ENCODE data around the gene GCN1. TPM values are rescaled to one million over a fixed set of nuclear protein-coding genes. Genes with fewer than 3 reads are reported as not detected.

Gene GCN1
- total RNA-seq, 1 experiment from 2014 or later = 116 TPM

DNA sequence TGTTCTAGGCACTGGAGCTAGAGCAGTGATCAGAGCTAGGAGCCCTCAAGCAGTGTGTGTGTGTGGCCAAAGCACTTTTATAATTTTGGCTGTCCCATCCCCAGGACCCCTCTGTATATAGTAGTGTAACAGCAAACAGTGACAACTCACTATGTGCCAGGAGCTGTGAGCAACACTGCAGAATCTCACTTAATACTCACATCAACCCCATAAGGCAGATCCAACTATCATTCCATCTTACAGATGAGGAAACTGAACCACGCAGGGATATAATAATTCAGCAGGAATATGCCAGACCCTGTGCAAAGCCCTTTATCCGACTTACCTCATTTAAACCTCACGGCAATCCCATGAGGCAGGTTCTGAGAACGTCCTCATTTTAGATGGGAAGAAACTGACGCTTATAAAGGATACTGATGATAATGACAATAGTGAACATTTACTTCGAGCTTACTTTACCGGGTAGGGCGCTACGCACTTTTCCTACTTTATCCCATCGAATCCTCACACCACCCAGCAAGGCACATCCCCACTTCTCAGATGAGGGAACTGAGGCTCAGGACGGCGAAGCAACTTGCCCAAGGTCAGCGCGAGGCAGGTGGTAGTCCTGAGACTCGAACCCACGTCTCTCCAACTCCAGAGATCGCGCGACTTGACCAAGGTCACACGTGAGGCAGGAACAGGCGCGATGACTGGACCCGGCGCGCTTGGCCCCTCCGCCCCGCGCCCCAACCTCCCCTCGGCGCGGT lies 78.6 kb downstream of the GCN1 start:
- no peaks in the 10 kb centered on the region for H3K27me3 ChIP-seq (ENCODE audit: insufficient read depth, low read depth)
- ChIA-PET CTCF (interaction anchor here (0.7 kb wide), 1 partner anchor 772 kb away, joined by 16 read pairs; no protein-coding TSS in a partner anchor), POLR2A (ENCODE audit: unreplicated experiment) (interaction anchor here (0.6 to 1.6 kb wide), 2 partner anchors 176 to 209 kb away, joined by 3 to 10 read pairs; partner anchors contain the start of gene RNU4-2)
- peaks cover 60% of the 10 kb centered on the region for H3K79me2 ChIP-seq (ENCODE audit: low read depth)
- H3K4me3 ChIP-seq = peak overlapping the region; percentile 78
- no peaks in the 10 kb centered on the region for H3K9me2 ChIP-seq (ENCODE audit: insufficient read depth)
- H3K9me3 ChIP-seq (ENCODE audit: insufficient read depth, low read depth) = no peaks in the 10 kb centered on the region
- no peak for TF ChIP-seq EZH2 (IDR thresholded peaks at IDR 0.05; ENCODE audit: low read depth)
- TF ChIP-seq, protein P1, sequence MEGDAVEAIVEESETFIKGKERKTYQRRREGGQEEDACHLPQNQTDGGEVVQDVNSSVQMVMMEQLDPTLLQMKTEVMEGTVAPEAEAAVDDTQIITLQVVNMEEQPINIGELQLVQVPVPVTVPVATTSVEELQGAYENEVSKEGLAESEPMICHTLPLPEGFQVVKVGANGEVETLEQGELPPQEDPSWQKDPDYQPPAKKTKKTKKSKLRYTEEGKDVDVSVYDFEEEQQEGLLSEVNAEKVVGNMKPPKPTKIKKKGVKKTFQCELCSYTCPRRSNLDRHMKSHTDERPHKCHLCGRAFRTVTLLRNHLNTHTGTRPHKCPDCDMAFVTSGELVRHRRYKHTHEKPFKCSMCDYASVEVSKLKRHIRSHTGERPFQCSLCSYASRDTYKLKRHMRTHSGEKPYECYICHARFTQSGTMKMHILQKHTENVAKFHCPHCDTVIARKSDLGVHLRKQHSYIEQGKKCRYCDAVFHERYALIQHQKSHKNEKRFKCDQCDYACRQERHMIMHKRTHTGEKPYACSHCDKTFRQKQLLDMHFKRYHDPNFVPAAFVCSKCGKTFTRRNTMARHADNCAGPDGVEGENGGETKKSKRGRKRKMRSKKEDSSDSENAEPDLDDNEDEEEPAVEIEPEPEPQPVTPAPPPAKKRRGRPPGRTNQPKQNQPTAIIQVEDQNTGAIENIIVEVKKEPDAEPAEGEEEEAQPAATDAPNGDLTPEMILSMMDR (conservative IDR thresholded peaks at IDR 0.05) = no peak
- peaks cover 11% of the 10 kb centered on the region for H4K20me1 ChIP-seq (ENCODE audit: insufficient read depth)
- intact Hi-C loops (cut with micrococcal nuclease; ENCODE audit: unreplicated experiment) = loop anchor here (5.0 kb wide), 1 partner anchor 176 kb away; the partner anchor contains the start of genes RNU4-1 and RNU4-2
- TSS peak; percentile 40 for BruUV-seq (replicated peaks)
- H2AFZ ChIP-seq = no peak overlapping the region
- no peaks in the 10 kb centered on the region for H3K36me3 ChIP-seq (ENCODE audit: low read depth)
- no peak for DNase-seq
- peaks cover 28% of the 10 kb centered on the region for H3K4me1 ChIP-seq (replicated peaks; ENCODE audit: insufficient read depth)
- H3K4me2 ChIP-seq = peak overlapping the region; percentile 97
- peaks cover 32% of the 10 kb centered on the region for H3F3A ChIP-seq (ENCODE audit: insufficient read depth, low read depth)
- no peak overlapping the region for H3K27ac ChIP-seq

DNA sequence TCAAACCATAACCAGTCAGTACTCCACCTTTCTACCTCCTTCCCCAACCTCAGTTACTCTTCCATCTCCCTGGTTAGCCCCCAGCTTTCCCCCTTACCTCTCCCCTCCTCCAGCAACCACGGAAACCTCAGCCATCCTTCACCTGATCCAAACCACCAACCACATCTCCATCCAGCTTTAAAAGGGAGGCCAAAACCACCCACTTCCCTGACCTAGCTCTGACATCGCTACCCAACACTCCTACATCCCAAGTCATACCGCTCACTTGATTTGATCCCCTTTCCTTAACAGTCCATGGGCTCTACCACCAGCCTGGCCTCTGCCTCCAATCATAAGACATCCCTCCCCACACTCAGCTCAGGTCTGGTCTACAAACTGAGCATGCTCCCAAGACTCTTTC lies 79.4 kb downstream of the GCN1 start:
- BruUV-seq (replicated peaks) = no TSS peak
- no peak for DNase-seq
- intact Hi-C loops (cut with micrococcal nuclease; ENCODE audit: unreplicated experiment) = loop anchor here (5.0 kb wide), 1 partner anchor 177 kb away; the partner anchor contains the start of genes RNU4-1 and RNU4-2
- no peak overlapping the region for H2AFZ ChIP-seq
- no peak overlapping the region for H3K27ac ChIP-seq
- ChIA-PET POLR2A (ENCODE audit: unreplicated experiment) (interaction anchor here (1.6 kb wide), 1 partner anchor 177 kb away, joined by 10 read pairs; the partner anchor contains the start of gene RNU4-2), CTCF (interaction anchor here (0.7 kb wide), 1 partner anchor 772 kb away, joined by 16 read pairs; no protein-coding TSS in a partner anchor)
- H3K9me2 ChIP-seq (ENCODE audit: insufficient read depth) = no peaks in the 10 kb centered on the region
- H3K4me2 ChIP-seq = peak overlapping the region; percentile 97
- H3K79me2 ChIP-seq (ENCODE audit: low read depth) = peaks cover 66% of the 10 kb centered on the region
- peaks cover 27% of the 10 kb centered on the region for H3K4me1 ChIP-seq (replicated peaks; ENCODE audit: insufficient read depth)
- no peak for TF ChIP-seq EZH2 (IDR thresholded peaks at IDR 0.05; ENCODE audit: low read depth)
- TF ChIP-seq, protein P1 (conservative IDR thresholded peaks at IDR 0.05) = no peak
- no peaks in the 10 kb centered on the region for H3K36me3 ChIP-seq (ENCODE audit: low read depth)
- H4K20me1 ChIP-seq (ENCODE audit: insufficient read depth) = peaks cover 11% of the 10 kb centered on the region
- H3K9me3 ChIP-seq (ENCODE audit: insufficient read depth, low read depth) = no peaks in the 10 kb centered on the region
- peak overlapping the region; percentile 78; the same call in 1 of the 2 replicates for H3K4me3 ChIP-seq
- no peaks in the 10 kb centered on the region for H3K27me3 ChIP-seq (ENCODE audit: insufficient read depth, low read depth)
- H3F3A ChIP-seq (ENCODE audit: insufficient read depth, low read depth) = peaks cover 30% of the 10 kb centered on the region

DNA sequence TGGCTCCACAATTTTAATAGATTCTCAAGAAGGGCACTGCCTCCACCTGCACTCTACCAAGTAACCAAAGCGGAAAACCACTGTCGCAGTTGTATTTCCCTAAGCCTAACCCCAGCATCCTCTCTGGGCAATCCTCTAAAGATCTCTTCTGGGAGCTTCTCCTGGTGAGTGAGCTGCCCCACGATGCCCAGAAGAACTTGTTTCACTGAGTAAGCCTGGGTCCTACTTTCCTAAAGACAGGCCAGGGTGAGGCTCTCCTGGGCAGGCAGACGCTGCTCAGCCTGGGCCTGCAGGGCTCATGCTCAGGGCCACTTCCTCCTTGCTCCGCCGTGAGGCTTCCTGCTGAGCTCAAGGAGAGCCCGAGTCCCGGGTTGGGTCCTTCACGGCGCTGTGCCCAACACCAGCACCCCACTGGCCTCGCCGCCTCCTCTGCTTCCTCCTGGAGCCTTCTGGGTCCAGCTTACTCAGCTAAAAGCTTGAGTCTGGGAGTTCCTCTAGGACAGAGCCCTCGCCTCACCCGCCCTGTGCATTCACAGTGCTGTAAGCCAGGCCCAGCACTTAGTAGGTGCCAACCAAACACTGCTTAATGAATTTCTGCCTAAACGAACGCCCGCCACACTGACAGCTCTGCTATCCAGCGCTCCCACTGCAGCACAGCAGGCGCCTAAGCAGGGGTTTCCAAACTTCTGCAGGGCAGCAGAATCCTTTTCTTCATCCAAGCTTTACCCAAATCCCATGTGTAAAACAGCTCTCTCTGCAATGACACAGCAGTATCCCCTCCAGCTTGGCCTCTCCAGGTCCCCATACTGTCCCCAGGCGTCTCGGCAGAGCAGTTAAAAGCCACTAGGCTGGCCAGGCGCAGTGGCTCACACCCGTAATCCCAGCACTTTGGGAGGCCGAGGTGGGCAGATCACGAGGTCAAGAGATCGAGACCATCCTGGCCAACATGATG lies 83.7 kb downstream of the GCN1 start:
- no peak overlapping the region for H3K4me3 ChIP-seq
- intact Hi-C loops (cut with micrococcal nuclease; ENCODE audit: unreplicated experiment) = no loop called here
- no peak for TF ChIP-seq EZH2 (IDR thresholded peaks at IDR 0.05; ENCODE audit: low read depth)
- TF ChIP-seq, protein P1 (conservative IDR thresholded peaks at IDR 0.05) = no peak
- BruUV-seq (replicated peaks) = no TSS peak
- H3K9me2 ChIP-seq (ENCODE audit: insufficient read depth) = no peaks in the 10 kb centered on the region
- H2AFZ ChIP-seq = no peak overlapping the region
- no peaks in the 10 kb centered on the region for H3K27me3 ChIP-seq (ENCODE audit: insufficient read depth, low read depth)
- H3K36me3 ChIP-seq (ENCODE audit: low read depth) = no peaks in the 10 kb centered on the region
- no peaks in the 10 kb centered on the region for H3F3A ChIP-seq (ENCODE audit: insufficient read depth, low read depth)
- no peaks in the 10 kb centered on the region for H3K9me3 ChIP-seq (ENCODE audit: insufficient read depth, low read depth)
- no peak overlapping the region for H3K27ac ChIP-seq
- ChIA-PET CTCF (interaction anchor here (0.6 kb wide), 2 partner anchors 200 to 311 kb away, joined by 3 to 4 read pairs; no protein-coding TSS in a partner anchor), POLR2A (ENCODE audit: unreplicated experiment) (interaction anchor here (0.6 to 0.7 kb wide), 3 partner anchors 9 to 91 kb away, joined by 3 to 5 read pairs (median 3); no protein-coding TSS in a partner anchor)
- peaks cover 69% of the 10 kb centered on the region for H3K79me2 ChIP-seq (ENCODE audit: low read depth)
- DNase-seq = no peak
- no peak overlapping the region for H3K4me2 ChIP-seq
- H4K20me1 ChIP-seq (ENCODE audit: insufficient read depth) = peaks cover 9% of the 10 kb centered on the region
- peaks cover 9% of the 10 kb centered on the region for H3K4me1 ChIP-seq (replicated peaks; ENCODE audit: insufficient read depth)

Data from PC-9 (cell line).